DMS153 (cell line): ENCODE data around the gene TMEFF1.

ENCODE experiments used
- DNase-seq: peaks from one replicate; lab custom pipeline; 2025; lab: John Stamatoyannopoulos, UW

The TMEFF1 gene

DNA sequence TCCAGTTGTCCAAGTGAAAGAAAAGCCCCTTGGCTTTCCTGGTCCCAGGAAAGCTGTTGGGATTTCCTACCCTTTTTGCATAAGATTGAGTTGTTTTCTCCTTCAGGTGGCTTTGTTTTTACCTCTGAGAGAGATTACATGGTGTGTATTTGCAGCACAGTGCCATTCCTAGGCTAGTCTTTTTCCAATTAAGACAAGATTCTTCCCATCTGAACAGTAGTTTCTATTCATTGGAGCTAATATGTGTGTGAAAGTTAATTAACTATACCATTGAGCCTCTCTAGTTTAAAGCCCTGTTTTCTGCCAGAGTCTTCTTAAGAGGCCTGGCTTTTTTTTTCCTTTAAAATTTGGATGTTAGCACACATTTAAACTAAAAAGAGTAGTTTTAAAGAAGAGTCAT is 25.9 kb upstream of the TMEFF1 start:
- DNase-seq = no peak

DNA sequence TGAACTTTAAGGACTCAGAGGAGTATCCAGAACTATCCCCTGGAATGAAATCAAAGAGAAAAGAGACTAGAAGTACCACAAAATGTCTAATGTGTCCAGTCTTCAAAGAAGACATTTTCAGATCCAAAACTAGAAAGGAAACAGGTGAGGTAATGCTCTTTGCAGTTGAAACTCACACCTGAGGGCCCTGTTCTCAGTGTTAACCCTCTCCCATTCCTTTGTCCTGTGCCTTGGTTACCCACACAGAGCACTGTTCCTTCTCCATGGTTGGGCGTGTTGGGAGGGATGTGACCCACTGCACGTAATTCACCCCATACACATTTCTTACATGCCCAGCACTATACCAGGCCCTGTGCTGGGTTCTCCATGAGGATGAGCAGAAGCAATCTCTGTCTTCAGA is 24.7 kb upstream of the TMEFF1 start:
- DNase-seq = no peak

DNA sequence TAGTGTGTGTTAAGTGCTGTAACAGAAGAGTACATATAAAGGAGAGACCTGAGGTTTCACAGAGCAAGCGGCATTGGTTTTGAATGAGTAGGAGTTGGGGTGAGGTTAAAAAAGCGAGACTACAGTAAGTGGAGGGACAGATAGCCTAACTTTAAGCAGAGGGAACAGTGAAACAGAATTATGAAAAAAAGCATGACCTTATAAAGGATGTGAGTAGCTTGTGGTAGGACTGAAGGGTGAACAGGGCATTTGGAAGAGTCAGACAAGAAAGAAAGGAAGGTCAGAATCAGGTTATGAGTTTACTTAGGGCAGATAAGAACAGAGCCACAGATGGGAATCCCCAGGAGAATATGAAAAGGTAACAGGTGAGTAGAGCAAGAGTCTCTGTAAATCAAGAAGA is 23.5 kb upstream of the TMEFF1 start:
- DNase-seq = no peak

DNA sequence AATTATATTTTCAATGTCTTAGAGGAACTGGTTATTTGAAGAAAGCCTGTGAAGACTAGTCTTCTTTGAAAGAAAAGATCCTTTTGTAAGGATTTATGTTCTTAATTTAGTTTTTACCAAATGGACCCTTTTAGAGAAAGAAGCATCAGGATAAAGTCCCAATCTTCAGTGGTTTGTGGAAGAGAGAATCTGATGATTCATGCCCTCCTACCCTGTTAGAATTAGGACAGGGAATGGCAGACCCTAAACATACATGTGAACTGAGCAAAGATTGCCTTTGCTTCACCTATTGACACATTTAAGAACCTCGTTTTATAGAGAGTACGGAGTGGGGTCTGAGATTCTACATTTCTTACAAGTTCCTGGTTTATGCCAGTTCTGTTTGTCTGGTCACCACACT is 20.1 kb upstream of the TMEFF1 start:
- no peak for DNase-seq

DNA sequence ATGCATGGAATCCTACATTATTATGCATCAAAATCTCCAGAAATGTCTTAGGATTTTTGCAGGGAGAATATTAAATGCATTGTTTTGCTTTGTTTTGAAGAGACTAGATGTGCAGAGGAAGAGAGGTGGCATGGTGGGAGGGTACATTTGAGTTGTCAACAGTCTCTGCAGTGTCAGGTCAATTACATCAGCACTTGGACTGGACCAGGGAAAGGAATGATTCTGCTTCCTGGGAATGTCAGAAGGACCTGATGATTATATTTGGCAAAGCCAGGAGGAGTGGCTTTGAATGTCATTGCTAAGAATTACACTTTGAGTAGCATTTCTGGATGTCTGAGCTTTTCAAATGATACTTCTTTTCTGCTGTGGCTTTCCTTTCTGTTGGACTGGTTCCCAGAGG is 17.5 kb upstream of the TMEFF1 start:
- no peak for DNase-seq

DNA sequence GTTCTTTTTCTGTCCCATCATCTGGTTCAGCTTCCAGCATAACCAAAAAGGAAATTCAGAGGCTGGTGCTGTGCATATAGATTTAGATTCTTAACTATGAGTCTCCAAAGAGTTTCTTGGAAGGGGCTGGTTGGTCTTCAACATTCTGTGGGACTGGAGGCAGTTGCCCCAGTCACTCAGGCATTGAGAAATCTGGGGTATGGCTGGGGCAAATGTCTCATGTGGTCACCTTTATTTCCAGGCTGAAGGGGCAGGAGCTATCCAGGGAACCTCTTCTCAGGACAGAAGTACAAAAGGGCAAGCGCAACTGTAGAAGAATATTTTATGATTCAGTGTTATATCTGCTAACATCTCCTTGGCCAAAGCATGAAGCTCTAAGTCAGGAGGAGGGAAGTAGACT is 15.4 kb upstream of the TMEFF1 start:
- DNase-seq = no peak

DNA sequence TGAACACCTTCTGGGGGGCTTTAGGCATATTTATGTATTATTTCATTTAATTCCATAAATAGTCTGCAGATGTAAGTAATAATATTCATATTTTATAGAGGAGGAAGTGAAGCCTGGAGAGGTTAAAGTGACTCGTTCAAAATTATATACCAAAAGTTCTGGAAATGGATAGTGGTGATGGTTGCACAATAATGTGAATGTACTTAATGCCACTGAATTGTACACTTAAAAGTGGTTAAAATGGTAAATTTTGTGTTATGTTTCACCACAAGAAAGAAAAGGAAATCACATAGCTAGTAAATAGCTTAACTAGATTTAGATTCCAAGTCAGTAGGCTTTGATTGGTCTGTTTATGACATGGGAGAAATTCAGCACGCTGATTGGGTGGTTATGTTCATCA is 13.0 kb upstream of the TMEFF1 start:
- no peak for DNase-seq

DNA sequence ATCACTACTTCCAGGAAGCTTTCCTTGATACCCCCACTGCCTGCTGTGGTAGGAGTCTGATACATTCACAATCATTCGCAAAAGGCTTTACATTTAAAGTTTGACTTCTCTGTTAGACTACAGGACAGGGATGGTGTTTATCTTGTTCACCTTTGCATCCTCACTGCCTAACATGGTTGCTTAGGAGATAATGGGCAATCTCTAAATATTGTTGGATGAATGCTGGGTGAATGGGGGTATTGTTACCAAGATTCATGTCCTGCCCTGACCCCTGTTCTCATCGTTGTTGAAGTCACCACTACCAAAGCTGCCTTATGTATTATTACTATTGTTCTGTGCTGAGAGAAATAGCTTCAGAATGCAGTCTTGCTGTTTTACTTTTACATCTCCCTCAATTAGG is 7.7 kb upstream of the TMEFF1 start:
- DNase-seq = no peak

DNA sequence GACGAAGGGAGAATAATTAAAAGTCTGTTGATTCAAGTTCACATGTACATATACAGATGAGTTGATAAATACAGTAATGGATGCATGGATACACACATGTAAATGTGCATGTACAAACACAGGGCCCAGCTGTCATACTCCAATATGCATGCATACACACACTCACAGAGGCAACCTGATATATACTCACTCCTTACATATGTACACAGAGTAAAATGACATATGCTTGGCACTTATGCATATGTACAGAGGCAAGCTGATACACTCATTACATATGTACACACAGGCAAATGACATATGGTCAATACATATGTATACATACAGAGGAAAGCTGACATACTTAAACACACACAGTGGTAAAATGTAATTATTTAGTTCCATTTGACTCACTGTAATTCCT is 7.2 kb upstream of the TMEFF1 start:
- DNase-seq = no peak

DNA sequence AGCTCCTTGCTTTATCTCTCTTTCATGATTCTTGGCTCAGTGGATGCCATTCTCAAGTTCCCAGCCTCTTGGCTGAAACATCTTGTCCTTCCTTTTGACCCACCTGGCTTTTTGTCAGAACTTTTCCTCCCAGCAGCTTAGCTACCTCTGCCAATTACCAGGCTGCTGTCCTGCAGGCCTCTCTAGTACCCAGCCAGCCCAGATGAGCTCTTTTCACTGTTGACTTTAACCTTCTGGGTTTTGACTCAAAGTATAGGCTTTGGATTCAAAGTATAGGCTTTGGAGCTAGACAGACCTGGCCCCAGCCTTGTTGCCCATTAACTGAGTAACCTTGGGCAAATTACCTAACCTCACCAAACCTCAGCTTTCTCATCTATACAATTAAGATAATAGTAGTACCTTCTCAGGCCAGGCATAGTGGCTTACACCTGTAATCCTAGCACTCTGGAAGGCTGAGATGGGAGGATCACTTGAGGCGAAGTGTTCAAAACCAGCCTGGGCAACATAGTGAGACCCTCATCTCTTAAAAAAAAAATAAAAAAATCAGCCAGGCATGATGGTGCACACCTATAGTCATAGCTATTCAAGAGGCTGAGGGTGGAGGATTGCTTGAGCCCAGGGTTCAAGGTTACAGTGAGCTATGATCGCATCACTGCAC is 6.6 kb upstream of the TMEFF1 start:
- DNase-seq = no peak

DNA sequence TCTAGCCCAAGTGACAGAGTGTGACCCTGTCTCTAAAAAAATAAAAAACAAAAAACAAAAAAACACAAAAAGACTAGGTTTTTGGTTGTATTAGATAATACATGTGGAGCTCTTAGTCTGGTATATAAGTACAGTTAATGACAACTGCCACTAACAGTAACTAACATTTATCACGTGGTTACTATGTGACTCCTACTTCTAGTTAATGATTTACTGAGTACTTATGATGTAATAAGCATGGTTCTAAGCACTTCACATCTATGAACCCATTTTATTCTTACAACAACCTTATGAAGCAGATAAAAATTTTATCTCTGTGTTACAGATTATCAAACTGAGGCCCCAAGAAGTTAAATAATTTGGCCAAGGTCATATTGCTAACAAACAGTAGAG is 6.1 kb upstream of the TMEFF1 start:
- DNase-seq = no peak

DNA sequence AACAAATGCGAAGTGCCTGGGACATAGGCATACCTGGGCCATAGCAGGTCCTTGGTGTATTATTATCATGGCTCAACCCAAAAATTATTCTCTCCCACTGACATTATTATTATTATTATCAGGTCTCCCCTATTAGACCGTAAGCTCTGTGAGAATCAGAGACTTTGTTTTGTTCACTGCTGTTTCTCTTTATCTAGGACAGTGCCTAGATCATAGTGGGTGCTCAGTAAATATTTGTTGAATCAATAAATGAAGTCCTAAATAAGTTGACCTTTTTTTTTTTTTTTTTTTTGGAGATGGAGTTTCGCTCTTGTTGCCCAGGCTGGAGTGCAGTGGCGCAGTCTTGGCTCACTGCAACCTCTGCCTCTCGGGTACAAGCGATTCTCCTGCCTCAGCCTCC is 4.9 kb upstream of the TMEFF1 start:
- DNase-seq = no peak

DNA sequence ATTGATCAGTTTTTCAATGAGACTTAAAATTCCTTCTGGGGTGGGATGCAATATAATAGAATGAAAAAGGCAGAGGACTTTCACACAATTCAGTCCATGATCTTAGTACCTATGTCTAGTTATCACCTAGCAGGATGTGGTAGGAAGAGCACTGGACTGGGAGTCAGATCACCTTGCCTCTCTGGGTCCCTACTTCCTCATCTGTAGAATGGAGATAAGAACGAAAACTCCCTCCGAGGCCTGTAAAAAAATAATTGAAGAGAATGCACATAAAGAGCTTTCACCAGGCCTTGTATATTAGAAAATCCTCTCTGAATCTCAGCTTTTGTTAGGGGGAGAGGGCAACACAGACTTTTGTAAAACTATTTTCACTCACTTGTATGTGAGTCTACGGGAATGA is 681 bp upstream of the TMEFF1 start:
- no peak for DNase-seq

DNA sequence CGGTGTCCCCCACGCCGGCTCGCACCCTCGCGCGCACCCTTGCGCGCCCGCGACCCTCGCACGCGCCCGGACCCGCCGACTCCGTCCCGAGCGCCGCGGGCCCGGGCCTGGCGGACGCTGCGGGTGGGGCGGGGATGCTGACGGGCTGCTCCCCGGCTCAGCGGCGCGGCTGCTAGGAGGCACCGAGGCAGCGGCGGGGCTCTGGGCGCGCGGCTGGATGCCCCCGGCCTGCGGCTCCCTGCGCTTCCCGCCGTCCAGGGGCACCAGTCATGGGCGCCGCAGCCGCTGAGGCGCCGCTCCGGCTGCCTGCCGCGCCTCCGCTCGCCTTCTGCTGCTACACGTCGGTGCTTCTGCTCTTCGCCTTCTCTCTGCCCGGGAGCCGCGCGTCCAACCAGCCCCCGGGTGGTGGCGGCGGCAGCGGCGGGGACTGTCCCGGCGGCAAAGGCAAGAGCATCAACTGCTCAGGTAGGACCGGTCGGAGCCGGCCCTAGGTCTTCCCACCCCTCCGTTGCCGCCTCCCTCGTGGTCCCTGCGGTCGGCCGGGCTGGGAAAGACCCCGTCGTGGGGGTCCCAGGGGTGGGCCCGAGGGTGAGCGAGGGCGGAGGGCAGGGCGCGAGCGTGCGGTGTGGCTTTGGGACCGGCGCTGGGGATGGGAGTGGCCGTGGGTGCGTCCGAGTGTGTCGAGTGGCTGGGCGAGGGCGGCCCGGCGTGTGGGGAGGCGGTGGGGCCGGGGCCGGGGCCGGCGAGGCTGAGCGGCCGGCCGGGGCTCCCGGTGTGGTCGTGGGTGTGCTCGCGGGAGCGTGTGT is 530 bp downstream of the TMEFF1 start:
- no peak for DNase-seq

DNA sequence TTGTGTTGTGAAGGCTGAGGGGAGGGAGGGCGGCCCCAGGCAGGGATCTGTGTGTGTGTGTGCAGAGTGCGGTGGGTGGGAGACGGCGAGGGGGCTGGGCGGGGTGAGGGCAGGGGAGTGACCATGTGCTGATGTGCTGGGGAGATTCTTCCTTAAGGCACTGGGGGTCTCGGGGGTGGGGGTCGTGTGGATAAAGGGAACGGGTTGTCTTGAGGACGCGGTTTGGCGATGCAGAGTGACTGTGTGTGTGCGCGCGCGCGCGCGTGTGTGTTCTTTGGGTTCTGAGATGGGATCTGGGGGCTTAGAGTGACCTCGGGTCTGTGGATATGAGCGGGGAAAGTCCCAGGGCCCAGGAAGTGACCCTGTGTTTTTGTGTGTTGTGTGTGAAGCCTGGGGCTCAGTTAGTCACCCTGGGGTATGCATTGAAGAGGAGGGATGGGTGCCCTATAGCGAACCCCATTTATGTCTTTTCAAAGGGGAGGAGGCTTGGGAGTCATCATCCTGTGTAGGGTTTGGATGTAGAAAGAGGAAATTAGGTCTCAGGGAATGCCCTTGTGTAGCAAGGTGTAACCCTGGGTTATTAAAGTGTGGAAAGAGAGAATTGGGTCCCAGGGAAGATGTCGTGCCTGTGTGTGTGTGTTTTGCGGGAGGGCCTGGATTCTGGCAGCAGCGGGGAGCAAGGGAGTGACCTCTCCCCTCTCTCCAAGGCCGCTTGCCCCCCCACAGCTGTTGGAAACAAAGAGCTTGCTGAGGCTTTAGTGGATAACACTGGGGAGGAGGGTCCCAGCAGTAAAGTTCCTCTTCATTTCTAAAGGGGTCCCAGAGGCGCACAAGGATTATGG is 1.4 kb downstream of the TMEFF1 start:
- DNase-seq = no peak

DNA sequence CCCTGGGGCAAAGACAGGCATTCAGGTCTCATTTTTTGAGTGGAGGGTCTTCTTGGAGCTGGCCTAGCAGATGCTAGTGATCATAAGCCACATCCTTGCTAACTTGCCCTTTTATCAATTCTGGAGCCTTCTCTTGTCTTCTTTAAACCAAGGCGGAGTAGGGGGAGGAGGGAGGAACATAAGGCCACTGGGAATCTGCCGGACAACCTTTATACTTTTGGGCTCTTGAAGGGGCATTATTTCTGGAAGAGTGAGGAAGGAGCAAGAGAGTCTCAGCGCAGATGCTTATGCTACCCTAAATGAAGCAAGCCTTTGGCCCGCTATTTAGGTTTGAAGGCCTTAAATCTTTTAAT is 2.0 kb downstream of the TMEFF1 start:
- no peak for DNase-seq

DNA sequence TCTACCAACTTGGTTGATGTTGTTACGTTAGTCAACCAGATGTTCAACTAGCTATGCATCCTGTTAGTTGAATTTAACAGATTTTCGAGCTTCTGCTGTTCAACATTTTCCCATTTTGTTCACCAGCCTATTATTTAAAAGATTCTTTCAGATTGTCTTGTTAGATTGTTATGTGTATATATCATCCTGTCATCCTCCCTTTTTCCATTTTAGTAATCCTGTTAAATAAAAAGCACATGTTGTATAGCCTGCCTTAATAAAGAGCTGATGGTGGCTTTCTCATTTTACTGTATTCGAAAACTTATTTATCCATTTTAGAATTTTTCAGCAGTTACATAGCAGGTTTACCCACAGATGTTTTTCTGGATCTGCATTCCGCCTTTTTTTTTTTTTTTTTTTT is 4.3 kb downstream of the TMEFF1 start:
- no peak for DNase-seq

DNA sequence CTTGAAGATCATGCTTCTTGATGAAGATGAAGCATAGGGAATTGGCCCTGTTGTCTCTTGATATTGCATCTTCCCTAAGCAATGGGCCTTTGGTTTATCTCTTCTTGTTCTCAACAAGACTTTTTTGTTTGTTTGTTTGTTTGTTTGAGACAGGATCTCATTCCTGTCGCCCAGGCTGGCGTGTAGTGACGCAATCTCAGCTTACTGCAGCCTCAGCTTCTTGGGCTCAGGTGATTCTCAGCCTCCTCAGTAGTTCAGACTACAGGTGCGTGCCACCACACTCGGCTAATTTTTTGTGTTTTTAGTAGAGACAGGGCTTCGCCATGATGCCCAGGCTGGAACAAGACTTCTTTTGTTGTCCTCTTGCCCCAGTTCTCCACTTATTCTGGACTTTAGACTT is 5.2 kb downstream of the TMEFF1 start:
- DNase-seq = no peak

DNA sequence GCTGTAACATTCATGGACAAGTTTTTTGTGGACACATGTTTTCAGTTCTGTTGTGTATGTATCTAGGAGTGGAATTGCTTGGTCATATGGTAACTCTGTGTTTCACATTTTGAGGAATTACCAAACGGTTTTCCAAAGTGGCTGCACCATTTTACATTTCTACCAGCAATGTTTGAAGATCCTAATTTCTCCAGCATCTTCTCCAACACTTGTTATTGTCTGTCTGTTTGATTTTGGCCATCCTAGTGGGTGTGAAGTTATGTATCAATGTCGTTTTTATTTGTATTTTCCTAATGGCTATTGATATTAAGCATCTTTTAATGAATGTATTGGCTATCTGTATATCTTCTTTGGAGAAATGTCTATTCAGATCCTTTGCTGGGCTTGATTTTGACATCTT is 6.9 kb downstream of the TMEFF1 start:
- DNase-seq = no peak

DNA sequence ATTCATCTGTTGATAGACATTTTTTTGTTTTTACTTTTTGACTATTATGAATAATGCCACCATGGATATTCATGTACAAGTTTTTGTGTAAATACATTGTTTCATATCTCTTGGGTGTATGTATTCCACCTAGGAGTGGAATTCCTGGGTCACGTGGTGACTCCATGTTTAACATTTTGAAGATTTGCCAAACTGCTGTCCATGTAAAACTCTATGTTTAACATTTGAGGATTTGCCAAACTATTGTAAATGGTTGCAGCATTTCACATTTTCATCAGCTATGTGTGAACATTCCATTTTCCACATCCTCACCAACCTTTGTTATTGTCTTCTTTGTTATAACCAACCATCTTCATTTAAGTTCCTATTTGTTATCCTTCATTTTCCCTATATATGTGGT is 12.2 kb downstream of the TMEFF1 start:
- DNase-seq = no peak

DNA sequence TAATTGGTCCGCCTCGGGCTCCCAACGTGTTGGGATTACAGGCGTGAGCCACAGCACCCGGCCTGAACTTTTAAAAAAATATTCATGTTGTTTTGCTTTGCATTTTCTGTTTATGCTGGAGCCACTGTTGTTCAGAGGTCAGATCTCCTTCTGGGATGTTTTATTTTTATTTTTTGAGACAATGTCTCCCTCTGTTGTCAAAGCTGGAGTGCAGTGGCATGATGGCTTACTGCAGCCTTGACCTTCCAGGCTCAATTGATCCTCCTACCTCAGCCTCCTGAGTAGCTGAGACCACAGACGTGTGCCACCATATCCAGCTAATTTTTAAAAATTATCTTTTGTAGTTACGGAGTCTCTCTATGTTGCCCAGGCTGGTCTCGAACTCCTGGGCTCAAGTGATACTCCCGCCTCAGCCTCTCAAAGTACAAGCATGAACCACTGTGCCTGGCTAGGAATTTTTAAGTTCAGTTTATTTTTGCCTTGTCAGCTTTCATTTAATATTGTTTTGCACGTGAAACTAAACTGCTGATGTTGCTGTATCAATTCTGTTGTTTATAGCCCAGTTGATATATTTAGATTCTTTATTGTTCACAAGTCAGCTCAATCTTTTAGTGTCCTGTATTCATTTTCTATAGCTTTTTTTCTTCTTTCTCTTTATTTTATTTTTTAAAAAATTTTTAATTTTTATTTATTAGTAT is 13.7 kb downstream of the TMEFF1 start:
- DNase-seq = no peak

DNA sequence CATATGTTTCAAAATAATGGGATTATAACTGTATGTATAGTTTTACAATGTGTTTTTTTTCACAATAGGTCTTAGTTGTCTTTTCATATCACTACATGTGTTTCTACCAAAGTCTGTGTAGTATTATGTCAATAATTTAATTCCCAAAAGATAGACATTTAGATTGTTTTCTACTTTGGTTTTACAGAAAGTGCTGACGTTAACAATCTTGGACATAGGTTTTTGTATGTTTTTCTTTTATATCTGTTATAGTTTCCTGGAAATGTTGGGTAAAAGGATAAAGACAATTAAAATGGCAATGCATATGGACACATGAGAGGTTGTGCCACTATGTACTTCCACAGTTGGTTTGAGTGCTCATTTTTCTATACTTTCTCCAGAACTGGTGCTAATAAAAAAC is 15.2 kb downstream of the TMEFF1 start:
- DNase-seq = no peak

DNA sequence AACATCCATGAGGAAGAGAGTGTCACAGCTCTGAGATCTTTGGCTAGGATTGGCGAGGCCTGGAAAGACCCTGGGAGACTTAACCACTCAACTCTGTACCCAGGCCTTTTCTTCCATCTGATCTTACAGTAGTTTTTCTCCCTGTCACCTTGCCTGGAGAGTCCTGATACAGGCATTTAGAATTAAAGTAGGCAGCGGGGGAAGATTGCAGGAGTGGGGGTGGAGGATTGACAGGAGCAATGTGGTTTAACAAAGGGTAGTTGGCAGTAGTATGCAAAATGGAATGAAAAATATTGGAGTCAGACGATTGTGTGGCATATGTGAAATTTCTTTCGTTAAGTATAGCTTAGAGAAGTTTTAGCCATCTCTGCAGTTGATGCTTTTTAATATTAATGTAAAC is 16.9 kb downstream of the TMEFF1 start:
- no peak for DNase-seq
